ENCODE measurements around the gene CABP2.
A peak's percentile ranks its signal among the peaks of the same experiment; 100 is the strongest.

CABP2 gene

GRCh38 chr11:67503119-67504004, 19.9 kb downstream of the CABP2 start:
- no peaks in the 10 kb centered on the region for H3K9me3 ChIP-seq (ENCODE audit: control insufficient read depth, low read length)
- peaks cover 10% of the 10 kb centered on the region for H3K4me1 ChIP-seq
- H3K79me2 ChIP-seq: no peaks in the 10 kb centered on the region
- no peak overlapping the region for H3K9ac ChIP-seq
- H3K36me3 ChIP-seq (ENCODE audit: control insufficient read depth, insufficient read depth, low read length): no peaks in the 10 kb centered on the region
- no peak overlapping the region for H3K4me3 ChIP-seq (ENCODE audit: low read depth, low read length)
- H3K27me3 ChIP-seq (ENCODE audit: control insufficient read depth, insufficient read depth, low read length): no peaks in the 10 kb centered on the region
- H3K4me2 ChIP-seq (ENCODE audit: low read length): peak overlapping the region; percentile 25
- TF ChIP-seq CTCF (IDR thresholded peaks at IDR 0.05): no peak
- H3K27ac ChIP-seq: no peak overlapping the region
- no peak overlapping the region for H2AFZ ChIP-seq

GRCh38 chr11:67502328-67502979, 20.8 kb downstream of the CABP2 start:
- Histone ChIP-seq H3K4me2 (ENCODE audit: low read length) (no peak overlapping the region), H3K79me2 (no peaks in the 10 kb centered on the region), H3K27ac (no peak overlapping the region), H3K36me3 (ENCODE audit: control insufficient read depth, insufficient read depth, low read length) (no peaks in the 10 kb centered on the region), H3K9ac (no peak overlapping the region), H3K4me3 (ENCODE audit: low read depth, low read length) (no peak overlapping the region), H3K4me1 (peaks cover 10% of the 10 kb centered on the region), H3K9me3 (ENCODE audit: control insufficient read depth, low read length) (no peaks in the 10 kb centered on the region), H2AFZ (no peak overlapping the region), H3K27me3 (ENCODE audit: control insufficient read depth, insufficient read depth, low read length) (no peaks in the 10 kb centered on the region)
- TF ChIP-seq CTCF (IDR thresholded peaks at IDR 0.05): no peak

GRCh38 chr11:67501854-67502253, 21.4 kb downstream of the CABP2 start:
- Histone ChIP-seq H3K4me2 (ENCODE audit: low read length) (no peak overlapping the region), H2AFZ (no peak overlapping the region), H3K27ac (no peak overlapping the region), H3K9ac (no peak overlapping the region), H3K79me2 (no peaks in the 10 kb centered on the region), H3K4me3 (ENCODE audit: low read depth, low read length) (no peak overlapping the region), H3K27me3 (ENCODE audit: control insufficient read depth, insufficient read depth, low read length) (no peaks in the 10 kb centered on the region), H3K9me3 (ENCODE audit: control insufficient read depth, low read length) (no peaks in the 10 kb centered on the region), H3K4me1 (peaks cover 6% of the 10 kb centered on the region), H3K36me3 (ENCODE audit: control insufficient read depth, insufficient read depth, low read length) (no peaks in the 10 kb centered on the region)
- no peak for TF ChIP-seq CTCF (IDR thresholded peaks at IDR 0.05)

- Histone ChIP-seq H3K9me3 (ENCODE audit: control insufficient read depth, low read length) (no peaks in the 10 kb centered on the region), H3K27me3 (ENCODE audit: control insufficient read depth, insufficient read depth, low read length) (no peaks in the 10 kb centered on the region), H3K9ac (no peak overlapping the region), H3K36me3 (ENCODE audit: control insufficient read depth, insufficient read depth, low read length) (no peaks in the 10 kb centered on the region), H3K79me2 (no peaks in the 10 kb centered on the region), H2AFZ (no peak overlapping the region), H3K4me2 (ENCODE audit: low read length) (no peak overlapping the region), H3K4me3 (ENCODE audit: low read depth, low read length) (no peak overlapping the region), H3K27ac (no peak overlapping the region), H3K4me1 (peaks cover 6% of the 10 kb centered on the region)
- TF ChIP-seq CTCF (IDR thresholded peaks at IDR 0.05): no peak
Measured at GRCh38 chr11:67500831-67501715, 22.2 kb downstream of the CABP2 start.

Data from parathyroid adenoma (tissue), 2 donors.